A549 (cell line): ENCODE results near the gene TBC1D10A. TPM values are rescaled to one million over a fixed set of nuclear protein-coding genes. Genes with fewer than 3 reads are reported as not detected.

Source experiments
- ATAC-seq, 2 experiments: fragments of 200-7000 bp in 1 of 2; fragments of >200 bp in 1 of 2; cut with Nextera tagmentation in 1 of 2; cut with Tn5 transposase in 1 of 2; 3 replicates each; pipeline versions ENCODE4 v1.8.0 to v1.9.1; 2018 to 2020; ENCODE audit warnings: mild to moderate bottlenecking in 1 of 2, moderate library complexity in 1 of 2
- CTCF ChIA-PET: fragments of 300-600 bp; sonication (Branson Sonifier 250); formaldehyde crosslinking; extraction: SDS; loops from one replicate; lab custom pipeline; 2021; ENCODE audit warnings: antibody characterized with exemption, inconsistent platforms; lab: Yijun Ruan, JAX
- POLR2A ChIA-PET: fragments of 350-600 bp; formaldehyde crosslinking; extraction: SDS; loops from one replicate; lab custom pipeline; 2021; ENCODE audit warnings: antibody characterized with exemption, inconsistent platforms; lab: Yijun Ruan, JAX
- DNase-seq, 2 experiments: peaks; one replicate each; pipeline versions ENCODE4 v3.0.0 to v3.0.0-alpha.2; 2011 to 2016; ENCODE audit warnings: low read depth in 1 of 2, low spot score in 1 of 2
- FAIRE-seq: peaks from 2 replicates; lab custom pipeline; 2011; peaks lifted over from hg19 to GRCh38; lab: Jason Lieb, UNC
- H3K27ac ChIP-seq, 2 experiments: fragments of >200 bp; sonication (Bioruptor Twin); formaldehyde crosslinking; 3 replicates each; pipeline ENCODE4 v1.5.1; 2016 to 2017
- H3K4me1 ChIP-seq: fragments of >200 bp; sonication (Bioruptor Twin); formaldehyde crosslinking; 3 replicates; pipeline ENCODE4 v1.6.1; 2016
- H3K4me2 ChIP-seq: fragments of >200 bp; sonication (Bioruptor Twin); formaldehyde crosslinking; 3 replicates; pipeline ENCODE4 v1.6.1; 2016
- H3K4me3 ChIP-seq: fragments of >200 bp; sonication (Bioruptor Twin); formaldehyde crosslinking; 3 replicates; pipeline ENCODE4 v1.5.1; 2016
- H3K9me3 ChIP-seq: fragments of >200 bp; sonication (Bioruptor Twin); formaldehyde crosslinking; 3 replicates; pipeline ENCODE4 v1.6.1; 2016
- ATOH8 ChIP-seq: fragments of 250-450 bp; sonication (Bioruptor Pico); IDR thresholded peaks from 2 replicates; pipeline ENCODE4 v1.5.0; 2020; ENCODE audit warnings: low read depth, mild to moderate bottlenecking, moderate library complexity
- BCL3 ChIP-seq: fragments of >200 bp; sonication (Bioruptor Twin); formaldehyde crosslinking; IDR thresholded peaks from 3 replicates; pipeline ENCODE4 v1.6.1; 2016
- CBX8 ChIP-seq: fragments of 200-600 bp; sonication (generic); IDR thresholded peaks from 2 replicates; pipeline ENCODE4 v1.6.1; 2016
- CEBPB ChIP-seq, 2 experiments: fragments of >200 bp in 1 of 2; sonication (Bioruptor Twin) in 1 of 2; formaldehyde crosslinking in 1 of 2; IDR thresholded peaks; 2 replicates each; pipeline ENCODE4 v1.6.1; 2012 to 2016
- CHD4 ChIP-seq: fragments of 200-600 bp; sonication (generic); IDR thresholded peaks from 2 replicates; pipeline ENCODE4 v1.6.1; 2016; ENCODE audit warnings: antibody characterized with exemption, mild to moderate bottlenecking, borderline replicate concordance
- ELK1 ChIP-seq: fragments of 150-350 bp; IDR thresholded peaks from 2 replicates; pipeline ENCODE4 v1.6.1; 2014; ENCODE audit warnings: low read depth, mild to moderate bottlenecking, low read length
- ESRRA ChIP-seq: fragments of 150-350 bp; IDR thresholded peaks from 2 replicates; pipeline ENCODE4 v1.6.1; 2014; ENCODE audit warnings: mild to moderate bottlenecking, low read length, borderline replicate concordance
- FOSB ChIP-seq: fragments of 250-450 bp; sonication (Bioruptor Pico); IDR thresholded peaks from 2 replicates; pipeline ENCODE4 v1.5.0; 2020; ENCODE audit warnings: mild to moderate bottlenecking, moderate library complexity
- HES2 ChIP-seq: fragments of >200 bp; sonication (Bioruptor Twin); formaldehyde crosslinking; IDR thresholded peaks from 2 replicates; pipeline ENCODE4 v1.6.1; 2016
- HEYL ChIP-seq: fragments of 250-450 bp; sonication (Bioruptor Pico); IDR thresholded peaks from 2 replicates; pipeline ENCODE4 v1.8.0; 2021; ENCODE audit warnings: mild to moderate bottlenecking, moderate library complexity
- HMGXB4 ChIP-seq: fragments of 250-450 bp; sonication (Bioruptor Pico); IDR thresholded peaks from 2 replicates; pipeline ENCODE4 v1.5.0; 2021; ENCODE audit warnings: mild to moderate bottlenecking, moderate library complexity, borderline replicate concordance
- JUNB ChIP-seq: fragments of >200 bp; sonication (Bioruptor Twin); formaldehyde crosslinking; IDR thresholded peaks from 2 replicates; pipeline ENCODE4 v1.6.1; 2016
- KDM1A ChIP-seq: fragments of 200-600 bp; sonication (generic); IDR thresholded peaks from 2 replicates; pipeline ENCODE4 v1.6.1; 2016; ENCODE audit warnings: low read depth, mild to moderate bottlenecking
- MAX ChIP-seq: IDR thresholded peaks from 2 replicates; pipeline ENCODE4 v1.6.1; 2012
- MAZ ChIP-seq: fragments of 150-350 bp; IDR thresholded peaks from 2 replicates; pipeline ENCODE4 v1.6.1; 2014; ENCODE audit warnings: antibody characterized with exemption, low read depth, low read length, borderline replicate concordance
- MYC ChIP-seq: IDR thresholded peaks from 2 replicates; pipeline ENCODE4 v1.6.1; 2012; ENCODE audit warnings: mild to moderate bottlenecking, inconsistent platforms, low read length, improper control_type of control experiment, borderline replicate concordance
- NFE2L2 ChIP-seq: fragments of 150-350 bp; conservative IDR thresholded peaks from 2 replicates; pipeline ENCODE4 v1.6.1; 2014; ENCODE audit warnings: low read length
- NPAS2 ChIP-seq: fragments of 250-450 bp; sonication (Bioruptor Pico); IDR thresholded peaks from 2 replicates; pipeline ENCODE4 v1.8.0; 2022; ENCODE audit warnings: mild to moderate bottlenecking, moderate library complexity, borderline replicate concordance
- NR3C1 ChIP-seq: fragments of >200 bp; sonication (Bioruptor Twin); formaldehyde crosslinking; IDR thresholded peaks from 3 replicates; pipeline ENCODE4 v1.6.1; 2017
- PBX3 ChIP-seq: IDR thresholded peaks from 2 replicates; pipeline ENCODE4 v1.6.1; 2012
- POLR2AphosphoS2 ChIP-seq: conservative IDR thresholded peaks from 2 replicates; pipeline ENCODE4 v1.6.1; 2012; ENCODE audit warnings: low read length, improper control_type of control experiment, inconsistent platforms
- RAD21 ChIP-seq, 2 experiments: fragments of >200 bp in 1 of 2; sonication (Bioruptor Twin) in 1 of 2; formaldehyde crosslinking in 1 of 2; IDR thresholded peaks in 1 of 2; conservative IDR thresholded peaks in 1 of 2; 2 replicates in 1 of 2; 3 replicates in 1 of 2; pipeline ENCODE4 v1.6.1; 2012 to 2018; ENCODE audit warnings: inconsistent platforms in 1 of 2
- RCOR1 ChIP-seq: fragments of 150-350 bp; IDR thresholded peaks from 2 replicates; pipeline ENCODE4 v1.6.1; 2014; ENCODE audit warnings: antibody characterized with exemption, low read length, low read depth
- RNF2 ChIP-seq: fragments of 200-600 bp; sonication (generic); IDR thresholded peaks from 2 replicates; pipeline ENCODE4 v1.6.1; 2016; ENCODE audit warnings: low read depth, mild to moderate bottlenecking, antibody characterized with exemption, moderate library complexity, borderline replicate concordance
- ZC3H11A ChIP-seq: fragments of 450-650 bp; IDR thresholded peaks from 2 replicates; pipeline ENCODE4 v1.6.1; 2014; ENCODE audit warnings: antibody characterized with exemption, mild to moderate bottlenecking
- WGBS: methylation state at CpG from one replicate; pipeline ENCODE4 v1.1.6; 2017; ENCODE audit errors: missing lambda C conversion rate; 5-methylcytosine and 5-hydroxymethylcytosine counted together
- polyA plus RNA-seq, 4 experiments: library from polyadenylated mRNA; depleted of rRNA in 3 of 4; stranded (reverse); fragments of >200 nt; fragmentation: RNase III in 1 of 4; extraction: RNeasy Plus Mini Kit Qiagen cat#74134 plus additional on column Dnase treatment in 1 of 4; gene quantifications; 2 replicates in 3 of 4; 3 replicates in 1 of 4; pipeline ENCODE4 v1.2.3, GENCODE V29; 2011 to 2017

The TBC1D10A gene
- polyA plus RNA-seq, 2 of the 4 experiments (the other 2 are of a cell fraction): 5.8 to 6.8 TPM

- 57% methylated on average over 8 of the region's 10 CpGs for WGBS
- CTCF ChIA-PET: interaction anchor here (1.5 kb wide), 2 partner anchors 10 to 14 kb away, joined by 4 to 8 read pairs; no protein-coding TSS in a partner anchor
- no peaks in the 10 kb centered on the region for H3K9me3 ChIP-seq
- no peak for TF ChIP-seq CHD4
- no peak for TF ChIP-seq RNF2
- TF ChIP-seq NPAS2 (CRISPR knock-in tag): no peak
- TF ChIP-seq BCL3: no peak
- no peak for TF ChIP-seq KDM1A
- no peak for TF ChIP-seq POLR2AphosphoS2
- no peak for TF ChIP-seq ATOH8
- no peak for TF ChIP-seq JUNB
- TF ChIP-seq ZC3H11A: no peak
- no peak for TF ChIP-seq FOSB (CRISPR knock-in tag)
- TF ChIP-seq RCOR1: no peak
- no peak for TF ChIP-seq CEBPB (IDR thresholded peaks at IDR 0.05)
- no peak for TF ChIP-seq PBX3
- no peak for TF ChIP-seq MYC
- no peak for TF ChIP-seq HMGXB4 (CRISPR knock-in tag)
- TF ChIP-seq MAZ: no peak
- H3K4me1 ChIP-seq: peaks cover 8% of the 10 kb centered on the region; the same call in 1 of the 3 replicates
- H3K4me2 ChIP-seq: no peak overlapping the region
- FAIRE-seq (no peak), DNase-seq (no peak), ATAC-seq (no peak)
- no peak overlapping the region for H3K4me3 ChIP-seq
- POLR2A ChIA-PET: no interaction called here
- no peak overlapping the region for H3K27ac ChIP-seq
Measured at GRCh38 chr22:30273711-30274436, 52.9 kb downstream of the TBC1D10A start.

- ATAC-seq (no peak), DNase-seq (no peak), FAIRE-seq (no peak)
- Histone ChIP-seq H3K4me1 (peaks cover 7% of the 10 kb centered on the region; the same call in 1 of the 3 replicates), H3K9me3 (no peaks in the 10 kb centered on the region), H3K4me3 (no peak overlapping the region), H3K4me2 (no peak overlapping the region), H3K27ac (no peak overlapping the region)
- 84% methylated on average over 16 of the region's 16 CpGs for WGBS
- CTCF ChIA-PET: interaction anchor here (1.3 to 1.5 kb wide), 2 partner anchors 10 to 15 kb away, joined by 4 to 6 read pairs; no protein-coding TSS in a partner anchor
- POLR2A ChIA-PET: no interaction called here
- no peak for TF ChIP-seq CEBPB (IDR thresholded peaks at IDR 0.05)
- no peak for TF ChIP-seq NFE2L2
- no peak for TF ChIP-seq MAX
- no peak for TF ChIP-seq CBX8
- no peak for TF ChIP-seq ESRRA
- TF ChIP-seq ELK1: no peak
- no peak for TF ChIP-seq HES2
- no peak for TF ChIP-seq NPAS2 (CRISPR knock-in tag)
- no peak for TF ChIP-seq NR3C1
- TF ChIP-seq HEYL (CRISPR knock-in tag): no peak
- no peak for TF ChIP-seq RAD21 (conservative IDR thresholded peaks at IDR 0.05 in 1 of 2, IDR thresholded peaks at IDR 0.05 in 1 of 2)
- no peak for TF ChIP-seq BCL3
- TF ChIP-seq RCOR1: no peak
- TF ChIP-seq CHD4: no peak
Measured at GRCh38 chr22:30272781-30273601, 53.8 kb downstream of the TBC1D10A start.
